Measurements from ENCODE around the gene RPN1.
A peak's percentile ranks its signal among the peaks of the same experiment; 100 is the strongest.

RPN1 gene

GRCh38 chr3:128616516-128617269 is 33.9 kb downstream of the RPN1 start:
- Histone ChIP-seq H3K27me3 (ENCODE audit: control insufficient read depth, insufficient read depth, low read length) (no peaks in the 10 kb centered on the region), H3K4me1 (ENCODE audit: control insufficient read depth, insufficient read depth, low read length) (peaks cover 10% of the 10 kb centered on the region), H3K36me3 (ENCODE audit: control insufficient read depth, insufficient read depth, low read length) (peaks cover 10% of the 10 kb centered on the region), H3K4me3 (ENCODE audit: low read length) (peak overlapping the region; percentile 67), H3K27ac (ENCODE audit: low read depth, low read length) (no peak overlapping the region), H3K9ac (ENCODE audit: low read length) (no peak overlapping the region)

GRCh38 chr3:128614076-128614475 is 36.5 kb downstream of the RPN1 start:
- Histone ChIP-seq H3K27me3 (ENCODE audit: control insufficient read depth, insufficient read depth, low read length) (no peaks in the 10 kb centered on the region), H3K4me1 (ENCODE audit: control insufficient read depth, insufficient read depth, low read length) (peaks cover 10% of the 10 kb centered on the region), H3K4me3 (ENCODE audit: low read length) (no peak overlapping the region), H3K27ac (ENCODE audit: low read depth, low read length) (no peak overlapping the region), H3K36me3 (ENCODE audit: control insufficient read depth, insufficient read depth, low read length) (no peaks in the 10 kb centered on the region), H3K9ac (ENCODE audit: low read length) (no peak overlapping the region)

DNA sequence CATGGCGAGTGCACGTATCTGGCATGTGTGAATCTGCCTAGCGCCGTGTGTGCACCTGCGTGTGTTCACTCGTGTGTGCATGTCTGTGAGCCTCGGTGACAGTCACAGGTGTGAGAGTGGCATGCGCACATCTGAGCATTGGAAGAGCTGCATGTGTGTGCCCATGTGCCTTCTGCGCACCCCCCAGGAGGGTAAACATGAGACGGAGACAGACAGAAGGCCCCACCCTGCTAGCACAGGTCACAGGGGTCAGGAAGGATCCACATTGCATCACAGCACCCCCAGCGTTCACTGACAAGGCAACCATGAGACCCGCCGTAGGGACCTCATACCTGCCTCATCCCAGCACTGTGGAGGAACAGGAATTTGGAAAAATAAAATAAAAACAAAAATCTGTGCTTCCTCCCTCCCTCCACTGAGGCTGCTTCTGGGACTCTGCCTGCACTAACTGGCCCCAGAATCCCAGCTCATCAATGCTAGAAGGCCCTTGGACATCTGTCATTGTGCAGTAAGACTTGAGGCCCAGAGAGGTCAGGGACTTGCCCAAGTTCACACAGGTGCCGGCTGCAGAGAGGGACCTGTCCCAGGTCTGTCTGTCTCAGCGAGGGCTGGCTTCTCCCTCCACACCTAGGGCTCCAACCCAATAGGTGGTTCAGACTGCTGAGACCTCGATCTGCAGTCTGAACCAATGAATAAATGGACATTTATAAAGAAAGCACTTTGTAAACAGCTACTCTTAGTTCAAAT is 37.4 kb downstream of the RPN1 start:
- Histone ChIP-seq H3K36me3 (ENCODE audit: control insufficient read depth, insufficient read depth, low read length) (no peaks in the 10 kb centered on the region), H3K4me3 (ENCODE audit: low read length) (no peak overlapping the region), H3K4me1 (ENCODE audit: control insufficient read depth, insufficient read depth, low read length) (peaks cover 4% of the 10 kb centered on the region), H3K27ac (ENCODE audit: low read depth, low read length) (no peak overlapping the region), H3K27me3 (ENCODE audit: control insufficient read depth, insufficient read depth, low read length) (no peaks in the 10 kb centered on the region), H3K9ac (ENCODE audit: low read length) (no peak overlapping the region)

- H3K36me3 ChIP-seq (ENCODE audit: control insufficient read depth, insufficient read depth, low read length): no peaks in the 10 kb centered on the region
- H3K27ac ChIP-seq (ENCODE audit: low read depth, low read length): no peak overlapping the region
- H3K4me1 ChIP-seq (ENCODE audit: control insufficient read depth, insufficient read depth, low read length): no peaks in the 10 kb centered on the region
- H3K9ac ChIP-seq (ENCODE audit: low read length): no peak overlapping the region
- no peak overlapping the region for H3K4me3 ChIP-seq (ENCODE audit: low read length)
- no peaks in the 10 kb centered on the region for H3K27me3 ChIP-seq (ENCODE audit: control insufficient read depth, insufficient read depth, low read length)
Observed at GRCh38 chr3:128610451-128611070, 40.1 kb downstream of the RPN1 start.

GRCh38 chr3:128609294-128609693 is 41.3 kb downstream of the RPN1 start:
- H3K27me3 ChIP-seq (ENCODE audit: control insufficient read depth, insufficient read depth, low read length): no peaks in the 10 kb centered on the region
- H3K27ac ChIP-seq (ENCODE audit: low read depth, low read length): no peak overlapping the region
- H3K4me3 ChIP-seq (ENCODE audit: low read length): no peak overlapping the region
- no peaks in the 10 kb centered on the region for H3K4me1 ChIP-seq (ENCODE audit: control insufficient read depth, insufficient read depth, low read length)
- no peak overlapping the region for H3K9ac ChIP-seq (ENCODE audit: low read length)
- no peaks in the 10 kb centered on the region for H3K36me3 ChIP-seq (ENCODE audit: control insufficient read depth, insufficient read depth, low read length)

GRCh38 chr3:128607710-128608048 is 42.9 kb downstream of the RPN1 start:
- Histone ChIP-seq H3K27me3 (ENCODE audit: control insufficient read depth, insufficient read depth, low read length) (no peaks in the 10 kb centered on the region), H3K9ac (ENCODE audit: low read length) (no peak overlapping the region), H3K27ac (ENCODE audit: low read depth, low read length) (no peak overlapping the region), H3K36me3 (ENCODE audit: control insufficient read depth, insufficient read depth, low read length) (no peaks in the 10 kb centered on the region), H3K4me1 (ENCODE audit: control insufficient read depth, insufficient read depth, low read length) (no peaks in the 10 kb centered on the region), H3K4me3 (ENCODE audit: low read length) (peak overlapping the region; percentile 77)

DNA sequence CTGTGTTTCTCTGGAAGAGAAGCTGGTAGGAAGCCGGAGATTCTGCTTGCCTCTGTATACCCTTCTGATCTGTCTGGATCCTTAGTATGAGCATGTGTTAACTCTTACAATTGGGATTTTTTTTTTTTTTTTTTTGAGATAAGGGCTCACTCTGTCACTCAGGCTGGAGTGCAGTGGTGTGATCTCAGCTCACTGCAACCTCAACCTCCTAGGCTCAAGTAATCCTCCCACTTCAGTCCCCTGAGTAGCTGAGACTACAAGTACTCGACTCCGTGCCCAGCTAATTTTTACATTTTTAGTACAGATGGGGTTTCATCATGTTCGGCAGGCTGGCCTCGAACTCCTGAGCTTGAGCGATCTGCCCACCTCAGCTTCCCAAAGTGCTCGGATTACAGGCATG is 44.5 kb downstream of the RPN1 start:
- Histone ChIP-seq H3K4me1 (ENCODE audit: control insufficient read depth, insufficient read depth, low read length) (no peaks in the 10 kb centered on the region), H3K9ac (ENCODE audit: low read length) (no peak overlapping the region), H3K36me3 (ENCODE audit: control insufficient read depth, insufficient read depth, low read length) (no peaks in the 10 kb centered on the region), H3K27me3 (ENCODE audit: control insufficient read depth, insufficient read depth, low read length) (no peaks in the 10 kb centered on the region), H3K27ac (ENCODE audit: low read depth, low read length) (no peak overlapping the region), H3K4me3 (ENCODE audit: low read length) (no peak overlapping the region)

DNA sequence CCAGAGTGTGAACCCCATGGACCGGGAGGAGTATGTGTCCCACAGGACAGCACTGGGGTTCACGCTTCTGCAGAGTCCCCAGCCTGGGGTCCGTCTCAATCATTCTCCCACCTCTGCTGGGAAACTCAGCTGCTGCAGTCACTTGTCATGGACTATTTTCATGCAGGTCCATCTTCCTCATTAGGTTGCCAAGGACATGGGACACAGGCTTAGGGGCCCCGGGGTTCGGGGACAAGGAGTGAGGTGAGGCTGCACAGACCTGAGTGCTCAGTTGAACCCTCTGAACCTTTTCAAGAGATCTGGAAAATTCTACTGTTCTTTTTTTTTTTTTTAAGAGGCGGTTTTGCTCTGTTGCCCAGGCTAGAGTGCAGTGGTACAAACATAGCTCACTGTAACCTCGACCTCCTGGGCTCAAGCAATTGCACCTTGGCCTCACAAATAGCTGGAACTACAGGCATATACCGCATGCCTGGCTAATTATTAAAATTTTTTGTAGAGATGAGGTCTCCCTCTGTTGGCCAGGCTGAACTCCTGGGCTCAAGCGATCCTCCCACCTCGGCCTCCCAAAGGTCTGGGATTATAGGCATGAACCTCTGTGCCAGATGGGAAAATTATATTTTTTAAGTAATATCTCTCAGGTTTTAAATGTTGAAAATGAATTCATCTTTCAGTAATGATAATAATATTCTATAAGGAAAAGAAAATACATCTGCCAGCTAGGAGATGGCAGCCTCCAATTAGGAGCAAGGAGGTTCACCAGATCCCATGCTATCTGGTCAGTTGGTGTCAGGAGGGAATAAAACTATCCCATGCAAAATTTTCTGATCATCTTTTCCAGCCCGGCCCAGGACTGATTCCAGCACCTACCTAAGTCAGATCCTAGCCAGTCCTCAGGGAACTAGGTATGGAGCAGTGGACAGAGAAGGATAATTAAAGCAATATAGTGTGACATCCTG is 45.2 kb downstream of the RPN1 start:
- H3K9ac ChIP-seq (ENCODE audit: low read length): no peak overlapping the region
- H3K4me1 ChIP-seq (ENCODE audit: control insufficient read depth, insufficient read depth, low read length): no peaks in the 10 kb centered on the region
- H3K4me3 ChIP-seq (ENCODE audit: low read length): no peak overlapping the region
- no peak overlapping the region for H3K27ac ChIP-seq (ENCODE audit: low read depth, low read length)
- H3K27me3 ChIP-seq (ENCODE audit: control insufficient read depth, insufficient read depth, low read length): no peaks in the 10 kb centered on the region
- no peaks in the 10 kb centered on the region for H3K36me3 ChIP-seq (ENCODE audit: control insufficient read depth, insufficient read depth, low read length)

DNA sequence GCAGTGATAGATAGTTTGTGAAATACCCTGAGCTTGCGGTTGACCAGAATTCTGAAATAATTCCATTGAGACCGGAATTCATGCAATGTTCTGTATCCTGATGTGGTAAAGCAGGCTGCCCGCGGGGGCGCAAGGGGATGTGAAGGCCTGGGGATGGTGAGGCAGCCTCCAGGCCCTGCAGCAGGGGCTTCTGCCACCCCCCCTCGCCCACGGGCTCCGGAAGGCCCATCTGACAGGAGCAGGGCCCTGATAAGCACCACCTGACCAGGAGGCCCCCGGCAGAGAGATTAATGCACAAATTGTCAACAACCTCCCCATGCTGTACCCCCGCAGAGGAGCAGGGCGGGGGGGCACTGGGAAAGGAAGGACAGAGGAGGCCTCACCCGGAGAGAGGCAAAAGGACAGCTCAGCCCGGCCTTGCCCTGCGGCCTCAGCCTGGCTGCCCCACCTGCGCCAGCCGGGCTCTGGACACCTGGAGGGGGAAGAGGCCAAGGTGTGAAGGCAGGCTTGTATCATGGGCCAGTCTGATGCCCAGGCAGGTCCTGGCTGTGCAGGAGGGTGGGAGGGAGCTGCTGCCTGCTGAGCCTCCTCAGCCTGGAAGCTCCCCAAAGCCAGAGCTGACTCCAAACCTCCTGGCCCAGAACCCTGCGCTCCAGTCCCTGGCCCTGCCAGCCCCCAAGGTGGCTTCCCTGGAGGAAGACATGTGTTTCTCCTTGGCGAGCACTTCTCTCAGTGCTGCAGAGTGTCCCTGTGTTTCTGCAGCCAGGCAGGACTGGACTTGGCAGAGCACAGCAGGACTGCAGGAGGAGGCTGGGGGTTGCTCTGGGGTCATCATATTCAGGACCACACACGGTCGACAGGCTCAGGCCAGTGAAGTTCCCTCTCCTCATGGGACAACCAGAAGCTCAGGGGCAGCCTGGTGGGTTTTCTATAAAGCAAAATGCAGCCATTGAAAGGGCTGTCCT is 46.5 kb downstream of the RPN1 start:
- Histone ChIP-seq H3K4me3 (ENCODE audit: low read length) (no peak overlapping the region), H3K27me3 (ENCODE audit: control insufficient read depth, insufficient read depth, low read length) (no peaks in the 10 kb centered on the region), H3K36me3 (ENCODE audit: control insufficient read depth, insufficient read depth, low read length) (no peaks in the 10 kb centered on the region), H3K27ac (ENCODE audit: low read depth, low read length) (no peak overlapping the region), H3K9ac (ENCODE audit: low read length) (no peak overlapping the region), H3K4me1 (ENCODE audit: control insufficient read depth, insufficient read depth, low read length) (no peaks in the 10 kb centered on the region)

GRCh38 chr3:128603313-128603712 is 47.3 kb downstream of the RPN1 start:
- H3K9ac ChIP-seq (ENCODE audit: low read length): no peak overlapping the region
- H3K4me1 ChIP-seq (ENCODE audit: control insufficient read depth, insufficient read depth, low read length): no peaks in the 10 kb centered on the region
- no peak overlapping the region for H3K27ac ChIP-seq (ENCODE audit: low read depth, low read length)
- H3K36me3 ChIP-seq (ENCODE audit: control insufficient read depth, insufficient read depth, low read length): no peaks in the 10 kb centered on the region
- no peaks in the 10 kb centered on the region for H3K27me3 ChIP-seq (ENCODE audit: control insufficient read depth, insufficient read depth, low read length)
- no peak overlapping the region for H3K4me3 ChIP-seq (ENCODE audit: low read length)

GRCh38 chr3:128598884-128599664 is 51.5 kb downstream of the RPN1 start:
- Histone ChIP-seq H3K9ac (ENCODE audit: low read length) (no peak overlapping the region), H3K27ac (ENCODE audit: low read depth, low read length) (no peak overlapping the region), H3K36me3 (ENCODE audit: control insufficient read depth, insufficient read depth, low read length) (no peaks in the 10 kb centered on the region)

More at GRCh38 chr3:128598884-128599664, 51.5 kb downstream of the RPN1 start:
- no peaks in the 10 kb centered on the region for H3K4me1 ChIP-seq (ENCODE audit: control insufficient read depth, insufficient read depth, low read length)
- no peak overlapping the region for H3K4me3 ChIP-seq (ENCODE audit: low read length)
- no peaks in the 10 kb centered on the region for H3K27me3 ChIP-seq (ENCODE audit: control insufficient read depth, insufficient read depth, low read length)
